GM19324 (cell line): Measurements from ENCODE around the gene SEMA4A.
A peak's percentile ranks its signal among the peaks of the same experiment; 100 is the strongest.

Experiments
- ATAC-seq: cut with Tn5 transposase; IDR thresholded peaks from one replicate; pipeline ENCODE4 v1.9.1; 2021; ENCODE audit warnings: mild to moderate bottlenecking, moderate library complexity; ENCODE audit not compliant: unreplicated experiment, low FRiP score

SEMA4A gene

DNA sequence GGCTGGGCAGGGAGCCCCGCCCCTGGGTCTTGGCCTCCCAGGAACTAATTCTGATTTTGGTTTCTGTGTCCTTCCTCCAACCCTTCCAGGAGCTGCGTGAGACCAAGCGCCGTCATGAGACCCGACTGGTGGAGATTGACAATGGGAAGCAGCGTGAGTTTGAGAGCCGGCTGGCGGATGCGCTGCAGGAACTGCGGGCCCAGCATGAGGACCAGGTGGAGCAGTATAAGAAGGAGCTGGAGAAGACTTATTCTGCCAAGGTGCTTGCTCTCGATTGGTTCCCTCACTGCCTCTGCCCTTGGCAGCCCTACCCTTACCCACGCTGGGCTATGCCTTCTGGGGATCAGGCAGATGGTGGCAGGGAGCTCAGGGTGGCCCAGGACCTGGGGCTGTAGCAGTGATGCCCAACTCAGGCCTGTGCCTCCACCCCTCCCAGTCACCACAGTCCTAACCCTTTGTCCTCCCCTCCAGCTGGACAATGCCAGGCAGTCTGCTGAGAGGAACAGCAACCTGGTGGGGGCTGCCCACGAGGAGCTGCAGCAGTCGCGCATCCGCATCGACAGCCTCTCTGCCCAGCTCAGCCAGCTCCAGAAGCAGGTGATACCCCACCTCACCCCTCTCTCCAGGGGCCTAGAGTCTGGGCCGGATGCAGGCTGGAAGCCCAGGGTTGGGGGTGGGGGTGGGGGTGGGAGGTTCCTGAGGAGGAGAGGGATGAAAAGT lies 18.5 kb upstream of the SEMA4A start:
- no peak for ATAC-seq

GRCh38 chr1:156135930-156136871 lies 17.2 kb upstream of the SEMA4A start:
- no peak for ATAC-seq

- ATAC-seq, result no peak
Observed at GRCh38 chr1:156136970-156137483, 16.4 kb upstream of the SEMA4A start.

DNA sequence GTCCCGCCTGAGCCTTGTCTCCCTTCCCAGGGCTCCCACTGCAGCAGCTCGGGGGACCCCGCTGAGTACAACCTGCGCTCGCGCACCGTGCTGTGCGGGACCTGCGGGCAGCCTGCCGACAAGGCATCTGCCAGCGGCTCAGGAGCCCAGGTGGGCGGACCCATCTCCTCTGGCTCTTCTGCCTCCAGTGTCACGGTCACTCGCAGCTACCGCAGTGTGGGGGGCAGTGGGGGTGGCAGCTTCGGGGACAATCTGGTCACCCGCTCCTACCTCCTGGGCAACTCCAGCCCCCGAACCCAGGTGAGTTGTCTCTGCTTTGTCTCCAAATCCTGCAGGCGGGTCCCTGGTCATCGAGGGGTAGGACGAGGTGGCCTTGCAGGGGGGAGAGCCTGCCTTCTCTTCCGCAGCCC lies 14.9 kb upstream of the SEMA4A start:
- no peak for ATAC-seq

GRCh38 chr1:156140879-156141707 lies 12.3 kb upstream of the SEMA4A start:
- ATAC-seq, result no peak

DNA sequence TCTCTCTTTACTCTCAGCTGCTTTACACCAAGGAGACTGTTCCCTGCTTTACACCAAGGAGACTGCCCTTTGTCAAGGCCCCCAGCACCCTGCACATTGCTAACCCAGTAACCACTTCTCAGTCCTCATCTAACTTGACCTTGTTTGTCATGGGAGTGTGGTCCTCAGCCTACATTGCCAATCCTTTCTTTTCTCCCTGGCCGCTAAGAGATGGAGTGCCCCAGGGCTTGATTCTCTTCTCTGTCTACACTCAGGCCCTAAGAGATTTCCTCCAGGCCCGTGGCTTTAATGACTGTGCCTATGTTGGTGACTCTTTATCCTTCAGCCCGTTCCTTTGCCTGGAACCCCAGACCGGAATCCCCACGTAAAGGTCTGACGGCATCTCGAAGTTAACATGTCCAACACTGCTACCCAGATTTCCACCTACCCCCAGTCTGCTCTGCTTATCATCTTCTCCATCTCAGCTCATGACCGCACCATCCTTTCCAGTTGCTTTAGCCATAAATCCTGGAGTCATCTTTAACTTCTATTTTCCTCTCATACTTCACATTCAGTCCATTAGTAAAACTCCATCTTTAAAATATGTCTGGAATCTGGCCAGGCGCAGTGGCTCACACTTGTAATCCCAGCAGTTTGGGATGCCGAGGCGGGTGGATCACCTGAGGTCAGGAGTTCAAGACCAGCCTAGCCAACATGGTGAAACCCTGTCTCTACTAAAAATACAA lies 9.5 kb upstream of the SEMA4A start:
- ATAC-seq, result no peak

GRCh38 chr1:156144742-156145141 lies 8.6 kb upstream of the SEMA4A start:
- no peak for ATAC-seq

DNA sequence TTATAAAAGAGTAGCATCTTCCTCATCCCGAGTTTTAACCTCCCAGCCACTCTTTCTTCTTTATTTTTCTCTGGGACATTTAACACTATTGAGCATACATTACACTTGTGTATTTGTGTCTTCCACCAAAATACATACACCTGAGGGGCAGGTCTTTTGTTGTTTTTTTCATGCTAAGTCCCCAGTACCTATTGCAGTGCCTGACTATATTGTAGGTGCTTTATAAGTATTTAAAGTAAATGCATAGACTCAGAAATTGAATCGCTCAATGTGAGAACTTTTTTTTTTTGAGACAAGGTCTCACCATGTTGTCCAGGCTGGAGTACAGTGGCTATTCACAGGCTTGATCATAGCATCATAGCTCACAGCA lies 7.8 kb upstream of the SEMA4A start:
- no peak for ATAC-seq

GRCh38 chr1:156146020-156146768 lies 7.2 kb upstream of the SEMA4A start:
- no peak for ATAC-seq

- no peak for ATAC-seq
Observed at GRCh38 chr1:156146769-156147405, 6.5 kb upstream of the SEMA4A start.

DNA sequence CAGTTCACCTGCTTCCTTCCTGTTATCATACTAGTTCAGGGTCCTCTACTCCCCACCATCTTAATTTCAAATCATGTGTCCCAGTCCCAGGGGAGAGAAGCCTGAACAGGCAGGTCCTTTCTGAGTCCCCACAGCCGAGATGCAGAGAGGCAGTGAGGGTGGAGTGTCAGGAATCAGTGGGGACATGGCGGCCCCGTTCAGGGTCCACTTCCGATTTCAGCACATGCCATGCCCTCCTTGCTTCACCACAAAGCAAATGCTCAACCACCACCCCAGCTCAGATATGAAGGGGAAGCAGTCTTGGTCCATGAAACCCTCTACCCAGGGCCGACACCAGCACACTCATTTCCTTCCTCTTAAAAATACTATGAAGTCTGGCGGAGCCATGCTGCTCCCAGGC lies 5.2 kb upstream of the SEMA4A start:
- ATAC-seq, result no peak

- peak; percentile 63 for ATAC-seq
Observed at GRCh38 chr1:156149374-156150332, 3.7 kb upstream of the SEMA4A start.

- no peak for ATAC-seq
Observed at GRCh38 chr1:156150333-156151011, 2.9 kb upstream of the SEMA4A start.

DNA sequence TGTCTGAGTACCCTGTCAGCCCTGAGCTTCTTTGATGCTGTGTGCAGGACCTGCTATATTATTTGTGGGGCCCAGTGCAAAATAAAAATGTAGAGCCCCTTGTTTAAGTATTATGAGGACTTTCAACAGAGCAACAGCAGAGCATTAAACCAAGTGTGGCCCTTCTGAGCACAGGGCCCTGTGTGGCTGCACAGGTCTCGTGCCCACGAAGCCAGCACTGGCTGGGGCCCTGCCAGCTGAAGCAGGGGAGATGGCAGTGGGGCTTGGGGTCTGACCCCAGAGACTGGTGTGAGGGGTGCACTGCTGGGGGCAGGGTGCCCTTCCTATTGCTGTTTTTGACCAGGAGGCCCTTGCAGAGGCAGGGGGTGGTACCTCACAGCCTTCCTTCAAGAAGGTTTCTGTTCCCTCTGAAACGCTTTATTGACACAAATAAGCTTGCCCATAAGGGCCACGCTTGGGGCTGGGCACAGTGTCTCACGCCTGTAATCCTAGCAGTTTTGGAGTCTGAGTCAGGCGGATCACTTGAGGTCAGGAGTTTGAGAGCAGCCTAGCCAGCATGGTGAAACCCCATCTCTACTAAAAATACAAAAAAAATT lies 2.2 kb upstream of the SEMA4A start:
- no peak for ATAC-seq

DNA sequence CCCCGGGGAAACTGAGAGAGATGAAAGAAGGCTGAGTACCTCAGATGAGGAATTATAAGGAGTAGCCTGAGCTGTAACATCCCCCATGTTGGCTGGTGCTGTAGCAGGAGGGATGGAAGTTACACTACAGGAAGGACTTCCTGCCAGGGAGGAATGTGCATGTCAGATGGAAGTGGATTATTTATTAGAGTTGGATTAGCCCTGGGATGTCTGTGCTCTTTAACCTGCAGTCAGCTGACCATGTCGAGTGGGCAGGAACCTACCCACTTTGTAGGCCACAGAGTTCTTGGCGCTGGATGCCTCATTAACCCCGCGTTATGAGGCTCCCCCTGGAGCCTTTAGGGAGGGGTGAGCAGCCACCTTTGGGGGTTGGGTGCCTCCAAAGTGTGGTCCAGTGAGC lies 757 bp upstream of the SEMA4A start:
- ATAC-seq, result no peak

GRCh38 chr1:156154317-156154749 lies 948 bp downstream of the SEMA4A start:
- ATAC-seq, result peak; percentile 42
